WTC11 (cell line): Measurements from ENCODE around the gene CRISP2. TPM values are rescaled to one million over a fixed set of nuclear protein-coding genes. Genes with fewer than 3 reads are reported as not detected.

ENCODE experiments used
- ATAC-seq: fragments of 200-7000 bp; cut with Tn5 transposase; 2 replicates; pipeline ENCODE4 v1.10.0; 2021; ENCODE audit warnings: mild to moderate bottlenecking, moderate library complexity
- CTCF ChIA-PET: fragments of 300-600 bp; sonication (Branson Sonifier 250); formaldehyde crosslinking; loops from one replicate; lab custom pipeline; 2021; ENCODE audit warnings: antibody characterized with exemption; lab: Charles Lee
- POLR2A ChIA-PET: fragments of 350-600 bp; sonication (Branson Sonifier 250); formaldehyde crosslinking; loops from one replicate; lab custom pipeline; 2021; ENCODE audit warnings: antibody characterized with exemption; lab: Charles Lee
- DNase-seq: peaks from one replicate; pipeline ENCODE4 v3.0.0; 2021; ENCODE audit warnings: low spot score
- H3K27ac Mint-ChIP-seq: 2 replicates; pipeline ENCODE4 v1.8.0; 2021; ENCODE audit warnings: mixed read lengths
- H3K27me3 Mint-ChIP-seq: 2 replicates; pipeline ENCODE4 v1.8.0; 2021; ENCODE audit warnings: low read depth, mild to moderate bottlenecking, moderate library complexity, mixed read lengths
- H3K36me3 Mint-ChIP-seq: 2 replicates; pipeline ENCODE4 v1.8.0; 2021; ENCODE audit warnings: mixed read lengths
- H3K4me1 Mint-ChIP-seq: 2 replicates; pipeline ENCODE4 v1.8.0; 2022; ENCODE audit warnings: mixed read lengths
- H3K4me3 Mint-ChIP-seq: 2 replicates; pipeline ENCODE4 v1.8.0; 2021; ENCODE audit warnings: mild to moderate bottlenecking, moderate library complexity, mixed read lengths
- H3K9me3 Mint-ChIP-seq: 2 replicates; pipeline ENCODE4 v1.8.0; 2021; ENCODE audit warnings: mixed read lengths
- ATF1 ChIP-seq: sonication (generic); formaldehyde crosslinking; IDR thresholded peaks from 2 replicates; pipeline ENCODE4 v1.8.1; 2023; ENCODE audit warnings: mild to moderate bottlenecking, moderate library complexity, missing genetic modification reagents
- ATF2 ChIP-seq: sonication (generic); formaldehyde crosslinking; IDR thresholded peaks from 2 replicates; pipeline ENCODE4 v1.8.1; 2022; ENCODE audit warnings: low read depth, missing genetic modification reagents, borderline replicate concordance
- CBFB ChIP-seq: sonication (generic); formaldehyde crosslinking; IDR thresholded peaks from 2 replicates; pipeline ENCODE4 v1.8.1; 2022; ENCODE audit warnings: mild to moderate bottlenecking, low read depth, missing genetic modification reagents
- ELF4 ChIP-seq: sonication (generic); formaldehyde crosslinking; IDR thresholded peaks from 2 replicates; pipeline ENCODE4 v1.8.1; 2022; ENCODE audit warnings: low read depth, mild to moderate bottlenecking, moderate library complexity, missing genetic modification reagents
- IRF1 ChIP-seq: sonication (generic); formaldehyde crosslinking; IDR thresholded peaks from 2 replicates; pipeline ENCODE4 v1.8.0; 2023; ENCODE audit warnings: missing genetic modification reagents
- KAT7 ChIP-seq: sonication (generic); formaldehyde crosslinking; IDR thresholded peaks from 2 replicates; pipeline ENCODE4 v1.8.1; 2023; ENCODE audit warnings: missing genetic modification reagents, mild to moderate bottlenecking, borderline replicate concordance
- NR3C1 ChIP-seq: sonication (generic); formaldehyde crosslinking; conservative IDR thresholded peaks from 2 replicates; pipeline ENCODE4 v1.8.1; 2023; ENCODE audit warnings: low read depth, mild to moderate bottlenecking, missing genetic modification reagents
- OVOL2 ChIP-seq: fragments of 250-450 bp; sonication (Bioruptor Pico); IDR thresholded peaks from 2 replicates; pipeline ENCODE4 v1.9.0; 2021; ENCODE audit warnings: mild to moderate bottlenecking, borderline replicate concordance
- SOX15 ChIP-seq: fragments of 250-450 bp; sonication (Bioruptor Pico); IDR thresholded peaks from 2 replicates; pipeline ENCODE4 v1.9.0; 2021; ENCODE audit warnings: mild to moderate bottlenecking
- TCF7 ChIP-seq: sonication (generic); formaldehyde crosslinking; IDR thresholded peaks from 2 replicates; pipeline ENCODE4 v1.8.0; 2022; ENCODE audit warnings: mild to moderate bottlenecking, low read depth, missing genetic modification reagents, moderate library complexity
- TEAD1 ChIP-seq: sonication (generic); formaldehyde crosslinking; IDR thresholded peaks from 2 replicates; pipeline ENCODE4 v1.8.0; 2022; ENCODE audit warnings: mild to moderate bottlenecking, missing genetic modification reagents
- ZNF138 ChIP-seq: sonication (generic); formaldehyde crosslinking; conservative IDR thresholded peaks from 2 replicates; pipeline ENCODE4 v1.8.1; 2022; ENCODE audit warnings: mild to moderate bottlenecking, moderate library complexity, missing genetic modification reagents
- ZNF219 ChIP-seq: sonication (generic); formaldehyde crosslinking; IDR thresholded peaks from 2 replicates; pipeline ENCODE4 v1.8.0; 2023; ENCODE audit warnings: missing genetic modification reagents, mild to moderate bottlenecking, borderline replicate concordance
- ZNF423 ChIP-seq: fragments of 250-450 bp; sonication (Bioruptor Pico); IDR thresholded peaks from 2 replicates; pipeline ENCODE4 v2.1.2; 2022; ENCODE audit warnings: mild to moderate bottlenecking, moderate library complexity
- total RNA-seq: library from RNA; stranded (reverse); gene quantifications from 3 replicates; pipeline ENCODE4 v1.2.3, GENCODE V29; 2021
- TF ChIP-seq, protein P1 (sequence below): fragments of 250-450 bp; sonication (Bioruptor Pico); IDR thresholded peaks from 2 replicates; pipeline ENCODE4 v1.8.0; 2021; ENCODE audit warnings: mild to moderate bottlenecking
- TF ChIP-seq, protein P2 (sequence below): fragments of 250-450 bp; sonication (Bioruptor Pico); IDR thresholded peaks from 2 replicates; pipeline ENCODE4 v1.9.0; 2021; ENCODE audit warnings: moderate library complexity, mild to moderate bottlenecking, inconsistent platforms, borderline replicate concordance
- TF ChIP-seq, protein P3 (sequence below): sonication (generic); formaldehyde crosslinking; IDR thresholded peaks from 2 replicates; pipeline ENCODE4 v1.8.1; 2022; ENCODE audit warnings: mild to moderate bottlenecking, moderate library complexity, missing genetic modification reagents

CRISP2 gene
- total RNA-seq, 1 experiment from 2014 or later: not detected

DNA sequence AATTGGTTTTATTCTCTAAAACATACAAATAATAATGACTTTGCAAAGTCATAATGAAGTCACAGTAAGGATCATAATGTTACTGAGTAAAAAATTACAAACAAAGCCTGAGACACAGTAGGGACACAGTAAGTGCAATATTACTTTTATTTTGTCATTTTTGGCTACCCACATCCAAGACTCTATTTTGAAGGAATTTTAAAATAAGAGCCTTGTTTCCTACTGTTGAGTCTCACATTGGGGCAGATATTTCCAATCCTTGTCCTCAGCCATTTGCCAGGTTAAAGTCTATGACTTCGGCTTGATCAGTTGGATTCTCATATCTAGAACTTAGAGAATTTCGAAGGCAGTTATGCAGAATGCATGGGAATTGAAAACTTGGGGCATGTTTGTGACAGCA, 65.9 kb downstream of the CRISP2 start (continued):
- TF ChIP-seq, protein P1, sequence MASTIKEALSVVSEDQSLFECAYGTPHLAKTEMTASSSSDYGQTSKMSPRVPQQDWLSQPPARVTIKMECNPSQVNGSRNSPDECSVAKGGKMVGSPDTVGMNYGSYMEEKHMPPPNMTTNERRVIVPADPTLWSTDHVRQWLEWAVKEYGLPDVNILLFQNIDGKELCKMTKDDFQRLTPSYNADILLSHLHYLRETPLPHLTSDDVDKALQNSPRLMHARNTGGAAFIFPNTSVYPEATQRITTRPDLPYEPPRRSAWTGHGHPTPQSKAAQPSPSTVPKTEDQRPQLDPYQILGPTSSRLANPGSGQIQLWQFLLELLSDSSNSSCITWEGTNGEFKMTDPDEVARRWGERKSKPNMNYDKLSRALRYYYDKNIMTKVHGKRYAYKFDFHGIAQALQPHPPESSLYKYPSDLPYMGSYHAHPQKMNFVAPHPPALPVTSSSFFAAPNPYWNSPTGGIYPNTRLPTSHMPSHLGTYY: no peak
- TF ChIP-seq NR3C1 (CRISPR knock-in tag) (no peak), CBFB (CRISPR knock-in tag) (no peak), ZNF423 (CRISPR knock-in tag) (no peak), IRF1 (CRISPR knock-in tag) (no peak), ZNF138 (CRISPR knock-in tag) (no peak), SOX15 (CRISPR knock-in tag) (no peak), TCF7 (no peak), ATF2 (CRISPR knock-in tag) (no peak)
- TF ChIP-seq, protein P2, sequence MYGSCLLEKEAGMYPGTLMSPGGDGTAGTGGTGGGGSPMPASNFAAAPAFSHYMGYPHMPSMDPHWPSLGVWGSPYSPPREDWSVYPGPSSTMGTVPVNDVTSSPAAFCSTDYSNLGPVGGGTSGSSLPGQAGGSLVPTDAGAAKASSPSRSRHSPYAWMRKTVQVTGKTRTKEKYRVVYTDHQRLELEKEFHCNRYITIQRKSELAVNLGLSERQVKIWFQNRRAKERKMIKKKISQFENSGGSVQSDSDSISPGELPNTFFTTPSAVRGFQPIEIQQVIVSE (CRISPR knock-in tag): no peak

DNA sequence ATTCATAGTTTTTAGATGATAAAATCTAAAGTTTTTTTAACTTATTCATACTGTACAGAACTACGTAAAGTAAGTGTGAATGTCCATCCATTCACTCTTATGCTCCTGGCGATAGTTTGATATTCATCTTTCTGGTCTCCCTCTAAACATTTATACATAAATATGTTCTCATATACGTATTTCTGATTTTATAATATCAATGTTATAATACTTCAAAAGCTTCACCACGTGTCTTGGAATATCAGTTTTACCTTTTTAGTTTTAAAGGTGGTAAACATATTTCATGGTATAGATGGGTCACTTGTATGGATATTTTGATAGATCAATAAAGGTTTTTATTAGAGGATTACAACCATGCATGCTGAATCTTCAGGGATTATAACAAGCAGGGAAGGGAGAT, 66.4 kb downstream of the CRISP2 start:
- no peak for DNase-seq
- no peaks in the 10 kb centered on the region for H3K9me3 Mint-ChIP-seq
- CTCF ChIA-PET: no interaction called here
- no peak for TF ChIP-seq ATF1
- no peak for TF ChIP-seq TEAD1 (CRISPR knock-in tag)
- TF ChIP-seq ZNF219 (CRISPR knock-in tag): no peak
- no peaks in the 10 kb centered on the region for H3K4me1 Mint-ChIP-seq
- H3K27ac Mint-ChIP-seq: no peak overlapping the region
- no peak overlapping the region for H3K4me3 Mint-ChIP-seq
- no peaks in the 10 kb centered on the region for H3K36me3 Mint-ChIP-seq
- no peaks in the 10 kb centered on the region for H3K27me3 Mint-ChIP-seq
- POLR2A ChIA-PET: no interaction called here
- ATAC-seq: no peak

GRCh38 chr6:49646130-49646824, 67.1 kb downstream of the CRISP2 start:
- H3K4me3 Mint-ChIP-seq: no peak overlapping the region
- H3K36me3 Mint-ChIP-seq: no peaks in the 10 kb centered on the region
- ChIA-PET POLR2A (no interaction called here), CTCF (no interaction called here)
- ATAC-seq: no peak
- no peaks in the 10 kb centered on the region for H3K27me3 Mint-ChIP-seq
- TF ChIP-seq ELF4 (CRISPR knock-in tag) (no peak), KAT7 (no peak), OVOL2 (CRISPR knock-in tag) (no peak)
- TF ChIP-seq, protein P3, sequence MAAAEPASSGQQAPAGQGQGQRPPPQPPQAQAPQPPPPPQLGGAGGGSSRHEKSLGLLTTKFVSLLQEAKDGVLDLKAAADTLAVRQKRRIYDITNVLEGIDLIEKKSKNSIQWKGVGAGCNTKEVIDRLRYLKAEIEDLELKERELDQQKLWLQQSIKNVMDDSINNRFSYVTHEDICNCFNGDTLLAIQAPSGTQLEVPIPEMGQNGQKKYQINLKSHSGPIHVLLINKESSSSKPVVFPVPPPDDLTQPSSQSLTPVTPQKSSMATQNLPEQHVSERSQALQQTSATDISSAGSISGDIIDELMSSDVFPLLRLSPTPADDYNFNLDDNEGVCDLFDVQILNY: no peak
- H3K4me1 Mint-ChIP-seq: no peaks in the 10 kb centered on the region
- H3K27ac Mint-ChIP-seq: no peak overlapping the region
- DNase-seq: no peak
- H3K9me3 Mint-ChIP-seq: no peaks in the 10 kb centered on the region

GRCh38 chr6:49645139-49645538, 68.2 kb downstream of the CRISP2 start:
- POLR2A ChIA-PET: no interaction called here
- Mint-ChIP-seq H3K4me3 (no peak overlapping the region), H3K27ac (no peak overlapping the region), H3K4me1 (no peaks in the 10 kb centered on the region), H3K9me3 (no peaks in the 10 kb centered on the region), H3K36me3 (no peaks in the 10 kb centered on the region), H3K27me3 (no peaks in the 10 kb centered on the region)
- CTCF ChIA-PET: no interaction called here
- DNase-seq (no peak), ATAC-seq (no peak)
- no peak for TF ChIP-seq ATF2 (CRISPR knock-in tag)
